GM19395 (cell line): ENCODE results near the gene ARHGAP25.
A peak's percentile ranks its signal among the peaks of the same experiment; 100 is the strongest.

Experiments
- ATAC-seq: cut with Tn5 transposase; IDR thresholded peaks from one replicate; pipeline ENCODE4 v1.9.1; 2021; ENCODE audit warnings: mild to moderate bottlenecking, moderate library complexity; ENCODE audit not compliant: unreplicated experiment

Gene ARHGAP25

DNA sequence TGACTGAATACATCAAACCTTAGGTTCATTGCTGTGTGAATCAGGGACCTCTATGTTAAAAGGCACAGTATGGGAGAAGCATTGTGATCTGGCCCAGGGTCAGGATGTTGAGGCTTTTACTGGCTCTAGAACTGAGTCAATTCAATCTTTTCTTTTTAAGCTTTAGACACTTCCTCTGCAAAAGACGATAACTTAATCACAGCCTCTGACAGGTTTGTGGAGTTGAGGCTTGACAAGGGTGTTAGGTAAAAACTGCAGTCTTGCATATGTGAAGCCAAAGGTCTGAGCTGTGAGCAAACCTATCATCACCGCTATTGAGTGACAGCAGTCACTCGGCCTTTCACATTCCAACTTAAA lies 17.3 kb upstream of the ARHGAP25 start:
- no peak for ATAC-seq

DNA sequence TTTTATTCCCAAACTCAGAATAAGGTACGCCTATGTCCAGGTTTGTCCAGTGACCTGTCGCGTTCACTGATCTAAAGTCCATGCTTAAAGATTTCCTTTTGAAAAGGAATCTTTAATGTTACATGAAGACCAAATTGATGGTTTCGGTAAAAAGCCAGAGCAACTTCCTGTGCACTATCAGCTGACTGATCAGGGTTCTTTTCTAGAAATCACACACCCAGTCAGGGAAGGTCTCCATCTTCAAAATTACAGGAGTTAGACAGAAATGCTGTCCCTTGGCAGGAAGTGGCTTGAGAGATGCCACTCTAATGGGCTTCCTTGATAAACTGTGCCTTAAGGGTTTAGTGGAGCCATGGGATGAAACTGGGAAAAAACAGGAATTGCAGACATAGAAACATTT lies 14.7 kb upstream of the ARHGAP25 start:
- no peak for ATAC-seq

DNA sequence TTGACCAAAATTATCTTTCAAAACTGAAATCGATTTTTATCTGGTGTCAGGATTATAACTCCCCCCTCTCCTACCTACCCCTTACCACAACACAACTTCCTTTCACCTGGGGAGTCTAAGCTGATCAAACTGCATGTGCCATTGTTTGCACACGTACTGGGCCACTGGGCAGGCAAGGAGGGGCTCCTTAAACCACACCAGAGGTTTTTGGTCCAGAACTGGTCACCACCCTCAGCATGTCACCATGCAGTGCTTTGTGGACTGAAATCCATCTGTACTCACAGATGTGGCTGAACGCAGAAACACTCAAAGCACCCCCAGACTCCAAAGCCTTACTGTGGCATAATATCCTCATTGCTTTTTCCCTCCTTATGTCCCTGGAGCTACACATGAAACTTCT lies 13.9 kb upstream of the ARHGAP25 start:
- ATAC-seq: no peak

DNA sequence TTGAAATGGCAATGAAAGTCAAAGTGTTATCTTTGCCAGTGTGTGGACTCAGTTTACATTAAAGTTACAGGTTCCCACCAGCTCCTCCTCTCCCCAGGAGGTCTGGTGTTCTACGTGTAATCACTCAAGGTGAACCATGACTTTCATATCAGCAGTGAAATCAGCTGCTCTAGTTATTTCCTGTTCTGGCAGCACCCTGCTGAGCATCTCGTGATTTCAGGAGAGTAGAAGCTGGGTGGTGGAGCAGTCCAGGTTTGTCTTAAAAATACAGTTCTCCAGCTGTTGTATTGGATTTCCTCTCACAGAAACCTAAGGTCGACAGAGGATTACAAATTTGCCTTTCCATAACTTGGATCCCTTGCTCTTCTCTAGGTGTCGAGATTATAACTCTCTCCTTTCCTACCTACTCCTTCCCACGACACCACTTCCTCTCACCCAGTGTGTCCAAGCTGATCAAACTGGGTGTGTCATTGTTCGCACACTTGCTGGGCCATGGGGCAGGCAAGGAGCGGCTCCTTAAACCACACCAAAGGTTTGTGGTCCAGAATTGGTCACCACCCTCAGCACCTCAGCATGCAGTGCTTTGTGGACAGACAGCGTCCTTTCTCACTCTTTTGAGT lies 13.0 kb upstream of the ARHGAP25 start:
- ATAC-seq: peak; percentile 80

DNA sequence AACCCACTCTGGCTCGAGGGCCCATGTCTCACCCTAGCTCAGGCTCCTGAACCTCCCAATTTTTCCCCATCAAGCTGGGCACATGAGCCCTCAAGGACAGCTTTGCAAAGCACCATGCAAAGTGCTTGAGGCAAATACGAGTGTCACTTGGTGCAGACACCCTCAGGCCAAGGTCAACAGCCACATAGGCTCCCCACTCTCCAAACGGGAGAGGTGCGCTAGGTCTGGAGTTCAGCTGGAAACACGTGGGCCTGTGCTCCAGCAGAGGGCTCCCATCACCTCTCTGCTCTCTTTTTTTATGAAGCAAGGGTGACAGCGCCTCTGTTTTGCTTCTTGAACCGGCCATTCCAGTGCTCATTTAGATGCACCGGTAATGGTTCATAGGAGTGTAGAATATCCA lies 11.9 kb upstream of the ARHGAP25 start:
- no peak for ATAC-seq

DNA sequence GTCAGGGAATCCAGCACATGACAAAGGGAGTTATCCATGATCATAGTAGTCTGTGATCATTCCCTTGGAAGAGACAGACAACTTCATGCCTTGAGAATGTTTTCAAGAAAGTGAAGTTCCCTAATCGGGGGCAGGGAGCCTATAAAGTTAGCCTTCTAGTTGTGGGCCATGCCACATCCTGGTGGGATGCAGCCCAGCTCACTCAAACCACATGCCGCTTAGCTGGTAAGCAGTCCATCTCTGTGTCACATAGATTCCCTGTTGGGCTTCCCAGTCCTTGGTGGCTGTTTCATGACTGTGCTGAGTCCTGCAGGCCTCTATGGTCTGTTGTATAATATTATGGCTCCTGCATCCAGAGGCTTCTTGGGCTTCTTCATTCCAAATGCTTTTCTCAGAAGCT lies 11.4 kb upstream of the ARHGAP25 start:
- no peak for ATAC-seq

DNA sequence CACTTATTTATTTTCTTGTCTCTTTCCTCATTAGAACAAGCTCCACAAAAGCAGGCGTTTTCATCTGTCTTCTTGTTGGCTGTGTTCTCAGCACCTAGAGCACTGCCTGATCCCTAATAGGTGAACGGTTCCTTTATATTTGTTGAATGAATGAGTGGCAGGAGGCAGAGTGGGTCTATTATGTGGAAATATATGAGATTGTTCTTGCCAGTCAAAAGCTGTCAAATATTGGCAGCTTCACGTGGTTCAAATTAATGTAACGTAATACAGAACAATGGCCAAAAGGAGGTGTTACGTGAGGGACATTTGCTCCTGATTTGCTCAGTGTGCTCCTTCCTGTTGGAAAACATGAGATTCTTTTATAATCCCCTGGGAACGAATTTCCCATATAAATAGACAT lies 8.5 kb upstream of the ARHGAP25 start:
- ATAC-seq: no peak

DNA sequence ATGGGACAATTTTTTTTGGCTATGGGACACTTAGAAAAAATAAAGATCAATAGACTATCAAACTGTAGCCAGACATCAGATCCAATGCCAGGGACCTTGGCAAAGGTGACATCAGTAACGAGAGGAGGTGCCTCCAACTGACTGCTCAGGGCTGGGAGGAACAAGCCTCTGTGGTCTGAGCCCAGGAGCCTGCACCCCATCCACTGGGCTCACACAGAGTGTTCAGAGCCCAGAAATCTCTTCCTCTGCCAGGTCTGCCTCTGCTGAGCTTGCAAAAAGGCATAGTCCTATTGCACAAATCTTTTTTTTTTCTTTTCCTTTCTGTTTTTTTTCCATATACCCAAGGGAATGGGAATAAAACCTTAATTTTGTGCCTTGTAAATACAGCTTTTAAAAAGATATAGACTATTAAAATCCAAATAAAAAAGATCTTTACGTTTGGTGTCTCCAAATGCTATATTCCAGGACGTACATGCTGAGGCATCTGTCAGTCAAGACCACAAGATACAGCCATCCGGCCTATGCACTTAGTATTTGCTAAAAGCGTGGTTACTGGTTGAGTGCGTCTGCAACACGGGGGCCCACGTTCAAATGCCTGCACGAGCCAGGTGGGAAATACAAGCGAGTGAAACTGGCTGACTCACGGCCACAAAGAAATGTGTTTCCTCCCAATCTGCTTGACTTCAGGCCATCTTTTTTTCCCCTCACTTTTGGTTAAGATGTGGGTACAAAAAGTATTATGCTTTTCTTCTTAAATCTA lies 7.8 kb upstream of the ARHGAP25 start:
- ATAC-seq: peak; percentile 96

DNA sequence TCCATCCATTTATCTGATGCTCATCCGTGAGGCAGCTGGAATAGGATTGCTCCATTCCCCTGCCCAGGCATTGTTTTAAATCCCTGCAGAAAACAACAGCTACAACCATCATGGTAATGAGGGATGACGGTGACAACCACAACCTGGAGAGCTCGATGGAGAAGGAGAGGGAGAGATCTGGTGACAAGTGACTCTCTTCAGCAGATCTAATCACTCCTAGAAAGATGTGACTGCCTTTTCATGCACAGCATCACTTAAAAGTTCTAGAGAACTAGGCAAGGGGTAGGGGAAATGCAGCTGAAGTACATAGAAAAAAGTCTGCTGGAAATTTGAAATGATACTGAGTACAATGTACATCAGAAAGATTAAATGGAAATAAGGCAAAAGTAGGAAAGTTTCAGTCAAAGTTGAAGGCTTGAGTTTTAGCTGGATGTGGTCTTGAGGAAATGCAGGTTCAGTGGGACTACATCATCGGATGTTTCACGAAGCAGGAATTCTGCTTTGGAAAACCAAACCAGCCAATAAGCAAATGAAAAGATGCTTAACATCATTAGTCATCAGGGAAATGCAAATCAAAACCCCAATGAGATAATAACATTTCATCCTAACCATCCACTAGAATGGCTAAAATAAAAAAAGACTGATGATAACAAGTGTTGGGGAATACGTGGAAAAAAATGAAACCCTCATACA lies 6.8 kb upstream of the ARHGAP25 start:
- ATAC-seq: no peak

DNA sequence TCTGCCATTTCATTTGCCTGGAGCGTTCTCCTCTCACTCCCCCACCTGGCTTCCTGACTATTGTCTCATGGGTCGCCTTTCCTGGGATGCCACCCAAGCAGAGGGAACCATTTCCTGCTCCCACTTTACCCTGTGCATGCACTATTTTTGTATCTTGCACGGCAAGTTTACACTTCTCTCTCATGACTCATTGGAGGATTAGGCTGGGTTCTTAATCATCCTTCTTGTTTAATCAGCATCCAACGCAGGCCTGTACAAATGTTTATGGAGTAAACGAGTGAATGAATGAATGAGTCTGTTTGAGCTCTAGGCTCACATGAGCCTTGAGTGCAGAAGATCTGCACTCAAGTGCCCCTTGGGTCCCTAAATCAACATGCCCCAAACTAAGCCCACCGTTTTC lies 3.8 kb upstream of the ARHGAP25 start:
- no peak for ATAC-seq

DNA sequence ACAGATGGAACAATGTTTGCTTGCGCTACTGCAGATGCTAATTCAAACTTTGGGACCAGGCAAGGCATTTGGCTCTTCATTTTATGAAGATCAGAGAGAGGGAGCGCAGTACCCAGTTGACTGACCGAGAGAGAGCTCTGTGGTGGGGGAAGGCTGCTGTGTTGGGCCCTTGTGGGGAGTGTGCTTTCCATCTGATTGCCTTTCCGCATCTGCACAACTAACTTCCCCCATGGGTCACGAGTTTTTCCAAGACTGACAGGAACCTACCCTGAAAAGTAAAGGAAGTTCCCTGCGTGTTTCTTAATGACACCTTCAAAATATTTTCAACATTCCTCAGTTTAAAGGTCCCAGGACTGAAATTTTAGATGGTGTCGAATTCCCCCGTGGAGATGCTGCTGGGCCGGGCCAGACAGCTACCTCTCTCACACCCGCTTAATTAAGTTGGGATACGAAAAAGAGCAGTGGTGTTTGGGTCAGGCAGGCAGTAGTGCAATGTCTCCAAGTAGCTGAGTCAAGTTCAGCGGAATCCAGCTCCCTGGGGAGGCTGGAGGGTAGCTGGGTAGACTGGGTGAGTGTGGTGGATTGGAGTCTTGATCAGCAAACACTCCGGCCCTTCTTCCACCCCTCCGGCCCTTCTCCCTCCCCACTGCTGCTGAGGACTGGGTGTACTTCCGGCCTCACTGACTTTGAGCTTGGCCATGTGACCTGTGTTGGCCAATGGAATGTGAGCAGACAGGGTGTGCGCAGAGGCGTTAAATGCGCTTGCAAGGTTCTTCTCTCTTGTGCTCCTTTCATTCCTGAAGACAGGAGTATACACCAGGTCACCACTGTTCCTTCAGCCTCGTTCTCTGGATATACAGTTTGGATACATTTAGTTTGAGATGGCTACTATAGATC lies 2.3 kb upstream of the ARHGAP25 start:
- ATAC-seq: no peak

DNA sequence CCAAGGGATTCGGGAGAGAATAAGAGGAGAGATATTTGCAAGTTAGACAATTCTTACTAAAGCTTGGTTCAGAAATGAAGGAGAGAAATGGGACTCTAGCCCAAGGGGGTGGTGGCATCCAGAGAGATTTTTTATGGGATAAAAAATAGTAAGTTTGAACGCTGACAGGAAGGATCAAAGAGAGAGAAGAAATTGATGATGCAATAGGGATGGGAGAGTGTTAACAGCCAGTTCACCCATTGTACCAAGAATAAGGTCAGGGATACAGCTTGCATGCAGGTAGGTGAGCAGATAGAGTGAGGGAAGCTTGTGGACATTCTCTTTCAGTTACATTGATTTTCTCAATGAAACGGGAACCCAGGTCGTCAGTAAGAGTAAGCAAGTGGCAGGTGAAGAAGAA lies 1.2 kb upstream of the ARHGAP25 start:
- ATAC-seq: no peak

DNA sequence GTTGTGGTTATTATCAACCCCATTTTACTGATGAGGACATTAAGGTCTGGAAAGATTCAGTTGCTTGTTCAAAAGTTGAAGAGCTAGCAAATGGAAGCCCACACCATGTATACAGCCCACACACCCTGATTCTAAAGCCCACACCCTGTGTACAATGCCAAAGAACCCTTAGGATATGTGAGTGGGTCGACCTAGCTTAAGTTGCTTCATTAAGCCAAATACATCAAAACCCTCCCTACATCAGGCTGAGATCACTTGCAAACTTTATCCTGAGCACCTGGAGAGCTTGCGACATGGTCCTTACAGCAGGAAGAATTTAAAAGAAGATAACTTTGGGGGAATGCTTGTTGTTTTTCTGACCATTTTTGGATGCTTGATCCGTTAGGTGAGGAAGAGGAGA lies 435 bp upstream of the ARHGAP25 start:
- no peak for ATAC-seq

DNA sequence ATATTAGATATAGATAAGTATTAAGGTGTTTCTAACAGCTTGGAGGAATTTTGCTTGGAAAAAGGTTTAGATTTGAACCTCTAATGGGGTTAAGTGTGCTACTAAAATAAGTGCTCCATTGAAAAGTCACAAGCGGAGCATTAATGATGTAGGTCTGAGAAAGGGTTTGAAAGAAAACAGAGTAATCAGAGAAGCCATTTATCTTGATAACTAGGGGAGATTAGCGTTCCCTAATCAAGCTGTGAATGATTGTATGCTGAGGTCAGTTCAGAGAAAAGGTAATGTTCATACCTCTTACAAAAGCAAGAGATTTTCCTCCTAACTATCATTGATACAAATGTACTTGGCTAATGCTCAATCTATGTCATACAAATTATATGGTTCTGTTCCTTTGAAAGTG lies 1.5 kb downstream of the ARHGAP25 start:
- ATAC-seq: no peak

DNA sequence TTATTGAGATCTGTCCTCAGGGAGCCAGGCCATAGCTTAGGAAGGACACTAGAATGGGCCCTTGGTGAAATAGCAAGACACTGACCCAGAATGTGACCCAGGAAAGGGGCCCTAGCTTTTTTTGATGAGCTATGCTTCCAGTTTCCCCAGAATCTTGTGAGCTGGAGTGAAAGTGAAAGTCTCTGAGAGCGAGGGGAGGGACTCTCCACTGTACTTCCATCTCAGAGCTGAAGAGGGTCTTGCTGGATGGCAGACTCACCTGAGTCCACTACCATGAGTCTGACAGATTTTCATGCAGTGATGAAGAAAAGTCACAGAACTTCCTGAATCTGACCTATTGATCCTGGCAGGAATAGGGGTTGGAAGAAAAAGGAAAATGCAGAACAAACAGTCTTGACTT lies 3.1 kb downstream of the ARHGAP25 start:
- peak; percentile 32 for ATAC-seq

DNA sequence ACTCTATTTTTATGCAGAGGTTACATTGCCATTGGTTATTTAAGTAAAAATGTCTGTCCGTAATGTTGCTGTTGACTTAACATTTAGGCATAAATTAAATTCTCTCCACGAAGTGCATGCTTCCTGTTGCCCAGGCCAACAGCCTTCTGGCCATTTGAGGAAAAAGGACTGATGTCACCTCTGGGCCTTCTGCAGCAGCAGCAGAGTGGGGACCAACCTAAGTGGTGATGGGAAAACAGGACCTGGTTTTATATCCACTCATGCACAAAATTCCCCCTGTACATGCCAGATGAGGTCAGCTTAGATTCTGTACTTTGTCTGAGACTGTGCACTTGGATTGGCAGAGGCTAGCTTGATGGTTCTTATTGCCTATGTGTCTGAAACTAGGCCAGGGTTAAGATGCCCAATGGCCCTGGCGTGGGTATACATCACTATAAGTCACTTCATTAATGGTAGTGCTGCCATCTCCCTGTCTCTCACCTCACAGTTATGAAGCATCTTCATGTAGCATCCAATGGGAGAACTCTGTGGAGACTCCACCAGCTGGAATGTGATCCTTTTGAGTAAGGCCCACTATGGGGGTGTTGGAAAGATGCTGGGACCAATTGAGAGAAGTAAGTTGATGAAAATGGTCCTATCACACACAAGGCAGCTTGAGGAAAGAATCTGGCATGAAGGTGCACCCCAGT lies 4.4 kb downstream of the ARHGAP25 start:
- no peak for ATAC-seq

DNA sequence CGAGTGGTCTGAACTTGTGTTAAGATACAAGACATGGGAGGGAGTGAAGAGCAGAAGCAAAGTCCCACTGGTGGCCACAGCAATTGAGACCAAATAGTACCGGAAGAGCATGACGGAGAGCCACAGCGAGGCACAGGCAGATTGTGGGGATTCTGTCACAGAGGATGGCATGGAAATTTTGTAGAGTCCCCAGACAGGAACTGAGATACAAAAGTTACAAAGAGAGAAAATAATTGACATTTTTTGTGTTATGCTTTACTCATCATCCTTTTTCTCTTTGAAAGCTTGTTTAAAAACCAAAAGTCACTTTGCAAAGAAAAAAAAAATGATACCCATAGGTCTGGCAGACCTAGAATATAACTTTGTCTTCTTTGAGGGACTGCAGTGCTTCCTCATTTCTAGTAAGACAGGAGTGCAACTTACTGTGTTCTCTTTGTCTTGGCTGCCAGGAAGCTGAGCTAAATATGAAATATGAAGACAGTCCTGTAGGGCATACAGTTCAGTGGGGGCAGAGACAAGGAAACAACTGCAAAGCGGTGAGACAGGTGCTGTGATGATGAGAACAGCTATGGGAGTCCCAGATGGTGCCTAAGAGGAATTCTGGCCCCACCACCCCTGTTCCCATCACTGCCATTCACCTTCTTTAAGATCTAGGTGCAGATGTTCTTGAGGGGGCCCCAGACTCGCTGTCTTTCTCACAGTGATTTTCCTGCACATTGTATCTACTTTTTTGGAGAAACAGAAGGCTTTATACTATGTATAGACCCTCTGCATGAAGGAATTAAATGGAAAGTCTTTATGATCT lies 5.2 kb downstream of the ARHGAP25 start:
- no peak for ATAC-seq

DNA sequence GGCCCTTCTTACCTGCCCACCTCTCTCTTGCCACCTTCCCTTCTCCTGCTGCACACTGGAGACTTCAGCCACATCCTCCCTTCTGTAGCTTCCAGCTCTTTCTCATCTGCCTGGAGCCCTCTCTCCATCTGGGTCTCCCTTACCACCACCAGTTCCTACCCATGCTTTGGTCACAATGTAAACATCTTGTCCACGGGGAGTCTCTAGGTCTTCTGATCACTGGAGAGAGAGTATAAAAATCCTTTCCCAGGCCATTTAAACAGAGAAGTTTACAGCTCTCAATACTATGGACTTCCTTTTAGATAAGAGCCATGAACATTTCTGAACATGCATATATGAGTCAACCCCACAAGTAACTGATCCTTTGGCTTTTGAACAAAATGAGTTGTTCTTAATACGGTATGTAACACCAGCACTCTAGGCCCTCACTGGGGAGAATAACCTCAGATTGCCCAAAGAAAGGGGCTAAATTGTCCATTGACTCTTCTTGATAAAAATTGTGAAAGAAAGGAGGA lies 5.8 kb downstream of the ARHGAP25 start:
- ATAC-seq: no peak

DNA sequence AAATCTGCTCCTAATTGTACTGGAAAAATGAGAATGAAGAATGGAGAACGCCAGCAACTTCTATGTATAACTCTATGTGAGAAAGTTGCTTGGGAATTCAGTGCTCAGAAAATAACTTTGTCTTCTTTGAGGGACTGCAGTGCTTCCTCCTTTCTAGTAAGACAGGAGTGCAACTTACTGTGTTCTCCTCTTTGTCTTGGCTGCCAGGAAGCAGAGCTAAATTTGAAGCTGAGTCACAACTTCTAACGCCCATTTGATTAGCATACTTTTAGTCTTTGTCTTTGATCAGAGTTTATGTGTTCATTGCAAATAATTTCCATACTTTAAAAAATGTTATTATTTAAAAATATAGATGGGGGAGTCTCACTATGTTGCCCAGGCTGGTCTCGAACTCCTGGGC lies 6.6 kb downstream of the ARHGAP25 start:
- ATAC-seq: no peak
